Measurements from ENCODE around the gene MAD1L1. TPM values are rescaled to one million over a fixed set of nuclear protein-coding genes. Genes with fewer than 3 reads are reported as not detected.

The MAD1L1 gene
- total and polyA plus RNA-seq, 2 of the 13 experiments (the other 11 are each of a cell fraction or from before 2014, with no cell fraction given): 17.4 to 64.7 TPM

- intact Hi-C loops (cut with micrococcal nuclease; ENCODE audit: unreplicated experiment) (no loop called here), in situ Hi-C loops (cut with HindIII; ENCODE audit: extremely low pct_ligation_motif_present, low pct_unique_long_range_greater_than_20kb) (no loop called here)
- Histone ChIP-seq H3K27me3 (ENCODE audit: control insufficient read depth in 1 of 2, insufficient read depth in 2 of 2, low read length in 2 of 2) (no peaks in the 10 kb centered on the region; a peak in 1 of 5 replicates), H3K36me3 (replicated peaks in 1 of 2; ENCODE audit: control insufficient read depth in 1 of 2, insufficient read depth in 2 of 2, low read length in 2 of 2) (no peaks in the 10 kb centered on the region), H3K79me2 (ENCODE audit: insufficient read depth, low read length) (no peaks in the 10 kb centered on the region), H3K9me3 (ENCODE audit: low read length) (no peaks in the 10 kb centered on the region), H3K27ac (ENCODE audit: extremely low read length, insufficient read depth, low read length) (no peak overlapping the region), H3K4me1 (ENCODE audit: insufficient read depth, low read length) (no peaks in the 10 kb centered on the region), H4K20me1 (ENCODE audit: insufficient read depth, low read length) (no peaks in the 10 kb centered on the region), H3K4me2 (ENCODE audit: low read depth, low read length) (no peak overlapping the region), H3K4me3 (replicated peaks in 1 of 3; ENCODE audit: insufficient read depth in 1 of 3, low read depth in 2 of 3, low read length in 3 of 3) (no peak overlapping the region), H2AFZ (ENCODE audit: low read length) (no peak overlapping the region), H3K9ac (ENCODE audit: insufficient read depth, low read depth, low read length) (no peak overlapping the region)
- DNase-seq (ENCODE audit: low spot score) (no peak), FAIRE-seq (no peak), ATAC-seq (no peak)
- CTCF ChIA-PET (ENCODE audit: low intra/inter-chr PET ratio, low total read pairs): no interaction called here
- whole genome bisulfite sequencing (ENCODE audit: low lambda C conversion rate): 100% methylated on average over 6 of the region's 29 CpGs
- TF ChIP-seq GABPA (IDR thresholded peaks at IDR 0.05; ENCODE audit: low read depth, low read length) (no peak), GABPA (CRISPR knock-in tag; IDR thresholded peaks at IDR 0.05; ENCODE audit: low read depth) (no peak), NR1H2 (CRISPR knock-in tag; IDR thresholded peaks at IDR 0.05; ENCODE audit: borderline replicate concordance, low read depth) (no peak), CSRNP2 (CRISPR knock-in tag; conservative IDR thresholded peaks at IDR 0.05; ENCODE audit: low read depth) (no peak), EEA1 (CRISPR knock-in tag; IDR thresholded peaks at IDR 0.05; ENCODE audit: borderline replicate concordance) (no peak), ATF5 (CRISPR knock-in tag; IDR thresholded peaks at IDR 0.05; ENCODE audit: low read depth) (no peak), KDM6A (CRISPR knock-in tag; IDR thresholded peaks at IDR 0.05; ENCODE audit: low read depth) (no peak), ZNF780A (CRISPR knock-in tag; IDR thresholded peaks at IDR 0.05) (no peak), MAF1 (CRISPR knock-in tag; IDR thresholded peaks at IDR 0.05; ENCODE audit: borderline replicate concordance) (no peak), BRCA1 (CRISPR knock-in tag; IDR thresholded peaks at IDR 0.05) (no peak), PBX2 (CRISPR knock-in tag; IDR thresholded peaks at IDR 0.05) (no peak), ARID3A (IDR thresholded peaks at IDR 0.05; ENCODE audit: low read depth, low read length) (no peak), ZBTB4 (CRISPR knock-in tag; IDR thresholded peaks at IDR 0.05; ENCODE audit: borderline replicate concordance) (no peak), ELF1 (CRISPR knock-in tag; IDR thresholded peaks at IDR 0.05) (no peak), ZEB1 (IDR thresholded peaks at IDR 0.05; ENCODE audit: insufficient replicate concordance, low read depth) (no peak)
- POLR2A ChIA-PET: no interaction called here
- no TSS peak for BruUV-seq (replicated peaks)
Measured at GRCh38 chr7:1858435-1859265, 374.1 kb downstream of the MAD1L1 start.

Data from HepG2 (cell line).